HFFc6 (cell line): ENCODE measurements around the gene DHRSX. TPM values are rescaled to one million over a fixed set of nuclear protein-coding genes. Genes with fewer than 3 reads are reported as not detected.
A peak's percentile ranks its signal among the peaks of the same experiment; 100 is the strongest.
"Not testable (repeated sequence)": the region's sequence is repeated elsewhere in the genome, so short reads cannot be mapped to it uniquely, and the experiment has no call there.

ENCODE experiments used
- DNase-seq: peaks from one replicate; pipeline ENCODE4 v3.0.0-alpha.2; 2018
- H3K27ac Mint-ChIP-seq: 2 replicates; pipeline ENCODE4 v1.8.0; 2020; ENCODE audit warnings: mild to moderate bottlenecking, mixed read lengths
- H3K27me3 Mint-ChIP-seq: 2 replicates; pipeline ENCODE4 v1.8.0; 2021; ENCODE audit warnings: mild to moderate bottlenecking, moderate library complexity, mixed read lengths; ENCODE audit not compliant: insufficient read depth
- H3K36me3 Mint-ChIP-seq: 2 replicates; pipeline ENCODE4 v1.8.0; 2021; ENCODE audit warnings: low read depth, mixed read lengths
- H3K4me1 Mint-ChIP-seq: 2 replicates; pipeline ENCODE4 v1.8.0; 2020; ENCODE audit warnings: low read depth, mixed read lengths
- H3K4me3 Mint-ChIP-seq: 2 replicates; pipeline ENCODE4 v1.8.0; 2020; ENCODE audit warnings: mild to moderate bottlenecking, moderate library complexity, mixed read lengths
- H3K9me3 Mint-ChIP-seq: 2 replicates; pipeline ENCODE4 v1.8.0; 2020; ENCODE audit warnings: mild to moderate bottlenecking, mixed read lengths
- total RNA-seq, 6 experiments: library from RNA; stranded (reverse); fragmentation: NEBNext Ultra II Directional; extraction: Animal tissue kit (Norgen Biotek cat#: 25700); gene quantifications; 2 replicates in 1 of 6; 3 replicates in 5 of 6; pipeline ENCODE4 v1.2.3, GENCODE V29; 2021
- TF ChIP-seq, protein P1 (sequence below): fragments of 200-600 bp; sonication (generic); IDR thresholded peaks from 2 replicates; pipeline ENCODE4 v1.5.0; 2021; ENCODE audit warnings: antibody characterized with exemption, mild to moderate bottlenecking

DHRSX gene
- total RNA-seq, 6 experiments from 2014 or later: 19.6 to 27.1 (median 22.9) TPM

DNA sequence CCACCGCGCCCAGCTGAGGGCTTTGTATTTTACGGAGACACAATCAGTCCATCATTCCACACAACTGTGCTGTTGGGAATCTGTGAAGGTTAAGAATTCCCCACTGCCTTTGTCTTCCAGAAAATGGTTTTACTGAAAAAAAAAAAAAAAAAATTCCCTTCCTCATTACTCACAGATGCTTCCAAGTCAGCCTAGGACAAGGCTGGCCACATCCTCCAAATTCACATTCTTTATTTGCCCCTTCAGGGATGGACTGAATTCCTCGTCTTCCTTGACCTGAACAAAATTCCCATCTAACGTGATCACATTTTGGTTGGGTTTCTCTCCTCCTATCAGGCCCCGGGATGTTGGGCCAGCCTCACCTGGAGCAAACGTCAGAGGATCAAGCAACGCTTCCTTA is 130.3 kb downstream of the DHRSX start:
- peak overlapping the region; percentile 50; the same call in 1 of the 2 replicates for H3K4me3 Mint-ChIP-seq
- no peak overlapping the region for H3K27ac Mint-ChIP-seq
- peaks cover 18% of the 10 kb centered on the region for H3K4me1 Mint-ChIP-seq
- peaks cover 2% of the 10 kb centered on the region; the same call in 1 of the 2 replicates for H3K27me3 Mint-ChIP-seq
- no peaks in the 10 kb centered on the region for H3K9me3 Mint-ChIP-seq
- H3K36me3 Mint-ChIP-seq: 0 out of 2 replicates have a peak, but pooled peaks cover 6% of the 10 kb centered on the region
- DNase-seq: peak; percentile 11
- TF ChIP-seq, protein P1, sequence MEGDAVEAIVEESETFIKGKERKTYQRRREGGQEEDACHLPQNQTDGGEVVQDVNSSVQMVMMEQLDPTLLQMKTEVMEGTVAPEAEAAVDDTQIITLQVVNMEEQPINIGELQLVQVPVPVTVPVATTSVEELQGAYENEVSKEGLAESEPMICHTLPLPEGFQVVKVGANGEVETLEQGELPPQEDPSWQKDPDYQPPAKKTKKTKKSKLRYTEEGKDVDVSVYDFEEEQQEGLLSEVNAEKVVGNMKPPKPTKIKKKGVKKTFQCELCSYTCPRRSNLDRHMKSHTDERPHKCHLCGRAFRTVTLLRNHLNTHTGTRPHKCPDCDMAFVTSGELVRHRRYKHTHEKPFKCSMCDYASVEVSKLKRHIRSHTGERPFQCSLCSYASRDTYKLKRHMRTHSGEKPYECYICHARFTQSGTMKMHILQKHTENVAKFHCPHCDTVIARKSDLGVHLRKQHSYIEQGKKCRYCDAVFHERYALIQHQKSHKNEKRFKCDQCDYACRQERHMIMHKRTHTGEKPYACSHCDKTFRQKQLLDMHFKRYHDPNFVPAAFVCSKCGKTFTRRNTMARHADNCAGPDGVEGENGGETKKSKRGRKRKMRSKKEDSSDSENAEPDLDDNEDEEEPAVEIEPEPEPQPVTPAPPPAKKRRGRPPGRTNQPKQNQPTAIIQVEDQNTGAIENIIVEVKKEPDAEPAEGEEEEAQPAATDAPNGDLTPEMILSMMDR: no peak

DNA sequence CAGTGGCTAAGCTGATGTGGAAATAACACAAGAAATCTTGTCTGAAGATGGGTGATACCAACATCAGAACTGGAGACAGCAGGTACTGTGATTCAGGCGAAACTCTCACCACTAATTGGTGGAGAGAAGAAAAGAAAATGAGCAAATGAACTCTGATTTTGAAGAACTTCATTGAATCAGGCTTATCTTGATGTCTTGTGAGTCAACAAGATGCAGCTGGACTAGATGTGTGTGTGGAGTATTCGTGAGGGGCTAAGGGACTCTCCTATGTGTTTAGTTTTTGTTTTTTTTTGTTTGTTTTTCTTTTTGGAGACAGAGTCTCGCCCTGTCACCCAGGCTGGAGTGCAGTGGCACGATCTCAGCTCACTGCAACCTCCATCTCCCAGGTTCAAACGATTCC is 131.6 kb downstream of the DHRSX start:
- H3K4me1 Mint-ChIP-seq: peaks cover 17% of the 10 kb centered on the region
- peaks cover 13% of the 10 kb centered on the region; the same call in 1 of the 2 replicates for H3K36me3 Mint-ChIP-seq
- H3K27ac Mint-ChIP-seq: no peak overlapping the region
- DNase-seq: no peak
- H3K9me3 Mint-ChIP-seq: 0 out of 2 replicates have a peak, but pooled peaks cover 3% of the 10 kb centered on the region
- H3K27me3 Mint-ChIP-seq: peaks cover 2% of the 10 kb centered on the region; the same call in 1 of the 2 replicates
- H3K4me3 Mint-ChIP-seq: no peak overlapping the region
- TF ChIP-seq, protein P1: no peak

DNA sequence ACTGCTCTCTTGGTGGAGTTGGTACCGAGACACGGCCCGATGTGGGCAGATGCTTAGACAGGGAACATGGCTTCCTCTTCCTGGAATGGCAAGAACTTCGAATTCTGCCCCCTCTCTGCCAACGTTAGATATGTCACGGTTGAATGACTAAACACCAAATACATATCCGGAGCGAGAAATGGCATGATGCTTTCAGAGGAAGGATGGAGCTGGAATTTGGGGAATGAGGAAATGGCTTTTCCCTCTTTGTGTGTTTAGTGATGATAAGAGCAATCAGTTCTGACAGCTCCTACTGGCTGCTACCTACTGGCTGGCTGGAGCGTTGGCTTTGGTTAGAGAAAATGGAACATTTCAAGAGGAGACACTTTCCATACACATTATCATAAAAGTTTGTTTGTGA is 140.0 kb downstream of the DHRSX start:
- no peaks in the 10 kb centered on the region; the same call in none of the 2 replicates for H3K27me3 Mint-ChIP-seq
- 0 out of 2 replicates have a peak, but pooled peaks cover 3% of the 10 kb centered on the region for H3K9me3 Mint-ChIP-seq
- no peak overlapping the region for H3K27ac Mint-ChIP-seq
- H3K36me3 Mint-ChIP-seq: peaks cover 25% of the 10 kb centered on the region
- H3K4me1 Mint-ChIP-seq: no peaks in the 10 kb centered on the region
- DNase-seq: no peak
- H3K4me3 Mint-ChIP-seq: no peak overlapping the region
- TF ChIP-seq, protein P1: peak; percentile 12; the same call in 1 of the 2 replicates

DNA sequence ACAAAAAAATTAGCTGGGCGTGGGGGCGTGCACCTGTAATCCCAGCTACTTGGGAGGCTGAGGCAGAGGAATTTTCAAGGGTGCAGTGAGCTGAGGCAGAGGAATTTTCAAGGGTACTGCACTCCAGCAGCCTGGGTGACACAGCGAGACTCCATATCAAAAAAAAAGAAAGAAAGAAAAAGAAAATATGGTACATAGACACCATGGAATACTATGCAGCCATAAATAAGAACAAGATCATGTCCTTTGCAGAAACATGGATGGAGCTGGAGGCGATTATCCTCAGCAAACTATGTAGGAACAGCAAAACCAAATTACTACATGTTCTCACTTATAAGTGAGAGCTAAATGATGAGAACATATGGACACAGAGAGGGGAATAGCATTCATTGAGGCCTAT is 141.3 kb downstream of the DHRSX start:
- not testable (repeated sequence) for H3K4me1 Mint-ChIP-seq, H3K27ac Mint-ChIP-seq, DNase-seq, H3K9me3 Mint-ChIP-seq, H3K4me3 Mint-ChIP-seq, H3K27me3 Mint-ChIP-seq
- peaks cover 24% of the 10 kb centered on the region for H3K36me3 Mint-ChIP-seq

DNA sequence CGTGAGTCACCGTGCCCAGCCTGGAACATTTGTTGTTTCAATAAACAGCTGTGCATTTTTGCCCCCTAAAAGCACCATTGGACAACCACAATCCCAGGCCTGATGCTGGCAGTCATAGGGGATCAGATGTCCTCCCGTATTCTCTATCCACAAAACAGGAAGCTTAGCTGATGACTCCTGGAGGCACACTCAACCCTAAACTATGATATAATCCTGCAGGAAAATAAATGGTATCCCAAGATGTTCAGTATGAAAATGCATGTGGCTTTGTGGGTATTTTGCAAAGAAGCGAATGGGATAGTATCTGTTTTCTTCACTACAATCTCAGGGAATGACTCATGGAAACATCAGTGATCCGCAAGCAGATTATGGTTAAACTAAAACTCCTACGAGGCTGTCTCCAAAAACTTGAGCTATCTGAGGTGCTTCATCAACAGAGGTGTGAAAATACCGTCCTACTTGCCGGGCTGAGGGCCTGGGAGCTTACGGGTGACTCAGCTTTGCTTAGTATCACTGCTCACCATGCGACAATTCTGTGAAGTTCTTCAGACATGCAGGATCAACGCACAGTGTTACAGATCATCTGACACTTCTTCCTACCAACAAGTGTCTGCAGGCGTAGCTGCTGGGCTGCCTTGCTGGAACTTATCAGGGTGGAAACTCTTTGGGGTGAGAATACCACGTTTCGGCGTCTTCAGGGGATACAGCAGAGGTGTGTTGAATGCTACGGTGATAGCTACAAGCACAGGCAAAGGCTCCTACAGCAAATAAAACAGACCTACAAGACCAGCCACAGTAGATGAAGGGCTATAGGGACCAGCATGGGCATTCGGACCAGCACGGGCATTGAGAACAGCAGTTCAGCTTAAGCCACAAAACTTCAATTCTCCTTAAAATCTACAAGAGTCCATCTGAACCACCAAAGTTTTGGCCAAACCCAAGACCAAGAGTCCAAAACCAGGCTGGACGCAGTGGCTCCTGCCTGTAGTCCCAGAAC is 148.5 kb downstream of the DHRSX start:
- peaks cover 2% of the 10 kb centered on the region for H3K27me3 Mint-ChIP-seq
- TF ChIP-seq, protein P1: no peak
- H3K4me1 Mint-ChIP-seq: peaks cover 35% of the 10 kb centered on the region
- H3K36me3 Mint-ChIP-seq: 0 out of 2 replicates have a peak, but pooled peaks cover 3% of the 10 kb centered on the region
- H3K27ac Mint-ChIP-seq: peak overlapping the region; percentile 74
- H3K4me3 Mint-ChIP-seq: peak overlapping the region; percentile 68
- peak; percentile 98 for DNase-seq
- peaks cover 4% of the 10 kb centered on the region; the same call in 1 of the 2 replicates for H3K9me3 Mint-ChIP-seq

DNA sequence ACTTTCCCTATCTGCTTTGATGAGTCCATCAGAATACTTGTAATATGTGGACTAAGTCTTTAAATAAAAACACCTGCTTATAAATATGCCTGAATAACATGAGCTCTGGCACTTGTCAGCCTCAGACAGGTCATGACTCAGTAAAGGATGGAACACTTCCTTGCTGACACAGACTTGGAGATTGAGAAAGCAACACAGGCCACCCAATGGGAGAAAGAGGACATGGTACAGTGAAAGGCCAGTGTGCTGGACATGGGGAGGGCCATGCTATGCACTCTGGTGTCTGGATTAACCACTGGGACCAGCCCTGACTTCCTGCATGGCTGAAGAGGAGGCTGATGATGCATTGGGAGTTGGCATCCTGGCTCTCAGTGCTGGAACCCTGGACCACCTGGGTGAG is 149.5 kb downstream of the DHRSX start:
- DNase-seq: peak; percentile 75
- Mint-ChIP-seq H3K9me3 (peaks cover 4% of the 10 kb centered on the region; the same call in 1 of the 2 replicates), H3K27me3 (peaks cover 2% of the 10 kb centered on the region), H3K4me1 (peaks cover 35% of the 10 kb centered on the region), H3K27ac (peak overlapping the region; percentile 74), H3K36me3 (peaks cover 11% of the 10 kb centered on the region), H3K4me3 (peak overlapping the region; percentile 68)
- TF ChIP-seq, protein P1: no peak

DNA sequence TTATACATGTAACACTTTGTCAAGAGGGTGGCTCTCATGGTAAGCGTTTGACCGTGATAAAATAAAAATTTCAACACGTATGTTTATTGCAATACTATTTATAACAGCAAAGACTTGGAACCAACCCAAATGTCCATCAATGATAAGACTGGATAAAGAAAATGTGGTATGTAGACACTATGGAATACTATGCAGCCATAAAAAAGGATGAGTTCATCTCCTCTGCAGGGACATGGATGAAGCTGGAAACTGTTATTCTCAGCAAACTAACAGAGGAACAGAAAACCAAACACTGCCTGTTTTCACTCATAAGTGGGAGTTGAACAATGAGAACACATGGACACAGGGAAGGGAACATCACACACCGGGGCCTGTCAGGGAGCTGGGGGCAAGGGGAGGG is 150.1 kb downstream of the DHRSX start:
- H3K9me3 Mint-ChIP-seq, DNase-seq, H3K4me3 Mint-ChIP-seq, H3K27ac Mint-ChIP-seq, H3K27me3 Mint-ChIP-seq: not testable (repeated sequence)
- H3K4me1 Mint-ChIP-seq: peaks cover 35% of the 10 kb centered on the region
- H3K36me3 Mint-ChIP-seq: peaks cover 17% of the 10 kb centered on the region

DNA sequence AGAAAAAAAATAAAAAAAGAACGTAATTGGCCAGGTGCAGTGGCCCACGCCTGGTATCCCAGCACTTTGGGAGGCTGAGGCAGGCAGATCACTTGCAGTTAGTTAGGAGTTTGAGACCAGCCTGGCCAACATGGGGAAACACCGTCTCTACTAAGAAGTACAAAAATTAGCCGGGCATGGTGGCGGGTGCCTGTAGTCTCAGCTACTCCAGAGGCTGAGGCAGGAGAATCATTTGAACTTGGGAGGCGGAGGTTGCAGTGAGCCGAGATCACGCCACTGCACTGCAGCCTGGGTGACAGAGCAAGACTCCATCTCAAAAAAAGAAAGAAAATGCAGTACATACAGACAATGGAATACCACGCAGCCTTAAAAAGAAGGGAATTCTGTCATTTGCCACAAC is 150.7 kb downstream of the DHRSX start:
- not testable (repeated sequence) for H3K4me3 Mint-ChIP-seq, DNase-seq, H3K27me3 Mint-ChIP-seq, H3K9me3 Mint-ChIP-seq, H3K27ac Mint-ChIP-seq
- Mint-ChIP-seq H3K36me3 (peaks cover 24% of the 10 kb centered on the region), H3K4me1 (peaks cover 35% of the 10 kb centered on the region)
